SK-N-SH (cell line): ENCODE results near the gene B4GALT1. TPM values are rescaled to one million over a fixed set of nuclear protein-coding genes. Genes with fewer than 3 reads are reported as not detected.

Experiments used
- CTCF ChIA-PET: fragments of 300-600, 350-600 bp; formaldehyde crosslinking; extraction: SDS; loops from one replicate; lab custom pipeline; 2021; lab: Yijun Ruan, JAX
- POLR2A ChIA-PET: fragments of 350-600 bp; sonication (Branson Sonifier 250); formaldehyde crosslinking; extraction: SDS; loops from one replicate; lab custom pipeline; 2020; ENCODE audit warnings: antibody characterized with exemption, inconsistent platforms; lab: Yijun Ruan, JAX
- DNase-seq: peaks from one replicate; pipeline ENCODE4 v3.0.0; 2012
- H2AFZ ChIP-seq: fragments of 200-600 bp; sonication (generic); 2 replicates; pipeline ENCODE4 v1.8.1; 2016; ENCODE audit warnings: antibody characterized with exemption, mild to moderate bottlenecking, low read depth
- H3F3A ChIP-seq: fragments of 200-600 bp; sonication (generic); replicated peaks from 2 replicates; pipeline ENCODE3; 2016; ENCODE audit warnings: antibody characterized with exemption, mild to moderate bottlenecking; ENCODE audit not compliant: insufficient read depth
- H3K27ac ChIP-seq, 2 experiments: fragments of 200-500 bp in 1 of 2; fragments of 200-600 bp in 1 of 2; sonication (Bioruptor generic) in 1 of 2; sonication (generic), shearing (Covaris generic) in 1 of 2; 2 replicates each; pipeline versions ENCODE4 v1.5.1 to v1.6.1; 2014 to 2016; ENCODE audit warnings: low read depth in 2 of 2, inconsistent platforms in 1 of 2, low read length in 1 of 2, mild to moderate bottlenecking in 1 of 2, mixed read lengths in 1 of 2
- H3K27me3 ChIP-seq: fragments of 200-600 bp; sonication (generic), shearing (Covaris generic); 2 replicates; pipeline ENCODE4 v1.6.1; 2016; ENCODE audit warnings: mixed run types; ENCODE audit not compliant: insufficient read depth
- H3K36me3 ChIP-seq, 2 experiments: fragments of 200-500 bp in 1 of 2; fragments of 200-600 bp in 1 of 2; sonication (Bioruptor generic) in 1 of 2; sonication (generic) in 1 of 2; replicated peaks in 1 of 2; 2 replicates each; pipeline versions ENCODE3 to v1.5.1; 2014 to 2016; ENCODE audit warnings: low read length in 1 of 2, mild to moderate bottlenecking in 1 of 2; ENCODE audit not compliant: insufficient read depth in 2 of 2, control insufficient read depth in 1 of 2
- H3K4me1 ChIP-seq, 2 experiments: fragments of 200-500 bp in 1 of 2; fragments of 200-600 bp in 1 of 2; sonication (Bioruptor generic) in 1 of 2; sonication (generic), shearing (Covaris generic) in 1 of 2; 2 replicates each; pipeline versions ENCODE4 v1.5.1 to v1.6.1; 2014 to 2016; ENCODE audit warnings: low read depth in 1 of 2, low read length in 1 of 2, mixed run types in 1 of 2; ENCODE audit not compliant: insufficient read depth in 2 of 2, control insufficient read depth in 1 of 2
- H3K4me2 ChIP-seq: fragments of 200-600 bp; sonication (generic), shearing (Covaris generic); 2 replicates; pipeline ENCODE4 v1.6.1; 2017; ENCODE audit warnings: mixed run types
- H3K4me3 ChIP-seq, 2 experiments: fragments of 200-500 bp in 1 of 2; fragments of 200-600 bp in 1 of 2; sonication (Bioruptor generic) in 1 of 2; sonication (generic), shearing (Covaris generic) in 1 of 2; 2 replicates each; pipeline versions ENCODE4 v1.5.1 to v1.8.1; 2014 to 2016; ENCODE audit warnings: low read depth in 2 of 2, inconsistent platforms in 1 of 2, low read length in 1 of 2, mild to moderate bottlenecking in 1 of 2, mixed read lengths in 1 of 2, moderate library complexity in 1 of 2
- H3K79me2 ChIP-seq: fragments of 200-600 bp; sonication (generic); 2 replicates; pipeline ENCODE4 v1.8.1; 2017; ENCODE audit warnings: mild to moderate bottlenecking; ENCODE audit not compliant: insufficient read depth
- H3K9ac ChIP-seq: fragments of 200-600 bp; sonication (generic); 2 replicates; pipeline ENCODE4 v1.6.1; 2017; ENCODE audit warnings: mixed run types
- H3K9me2 ChIP-seq: fragments of 200-600 bp; sonication (generic); 2 replicates; pipeline ENCODE4 v1.6.1; 2017; ENCODE audit warnings: mixed run types
- H3K9me3 ChIP-seq: fragments of 200-600 bp; sonication (generic); 2 replicates; pipeline ENCODE4 v1.6.1; 2017; ENCODE audit warnings: mixed run types, mild to moderate bottlenecking, moderate library complexity
- H4K20me1 ChIP-seq: fragments of 200-600 bp; sonication (generic); 2 replicates; pipeline ENCODE4 v1.6.1; 2017; ENCODE audit warnings: mild to moderate bottlenecking, mixed run types; ENCODE audit not compliant: insufficient read depth
- CHD2 ChIP-seq: fragments of 150-350 bp; IDR thresholded peaks from 2 replicates; pipeline ENCODE4 v1.6.1; 2018; ENCODE audit warnings: low read length; ENCODE audit not compliant: partially characterized antibody
- CTCF ChIP-seq: fragments of 200-600 bp; sonication (generic); IDR thresholded peaks from 2 replicates; pipeline ENCODE4 v1.6.1; 2017; ENCODE audit warnings: antibody characterized with exemption, mild to moderate bottlenecking, moderate library complexity
- ELF1 ChIP-seq: IDR thresholded peaks from 2 replicates; pipeline ENCODE4 v1.4.0; 2012
- EZH2phosphoT487 ChIP-seq: fragments of 200-600 bp; sonication (generic); IDR thresholded peaks from 2 replicates; pipeline ENCODE4 v1.6.1; 2017; ENCODE audit warnings: low read depth, mixed run types, mild to moderate bottlenecking, antibody characterized with exemption, moderate library complexity, borderline replicate concordance
- FOSL2 ChIP-seq: IDR thresholded peaks from 2 replicates; pipeline ENCODE4 v1.4.0; 2012; ENCODE audit warnings: low read depth, mild to moderate bottlenecking, moderate library complexity, borderline replicate concordance
- FOXJ3 ChIP-seq: sonication (generic); formaldehyde crosslinking; IDR thresholded peaks from 2 replicates; pipeline ENCODE4 v1.5.1; 2020; ENCODE audit warnings: mild to moderate bottlenecking, missing genetic modification reagents
- FOXM1 ChIP-seq: IDR thresholded peaks from 2 replicates; pipeline ENCODE4 v1.4.0; 2012; ENCODE audit warnings: low read depth, mild to moderate bottlenecking
- GABPA ChIP-seq: IDR thresholded peaks from 2 replicates; pipeline ENCODE4 v1.4.0; 2012; ENCODE audit warnings: low read depth, mild to moderate bottlenecking
- MXI1 ChIP-seq: IDR thresholded peaks from 2 replicates; pipeline ENCODE4 v1.6.1; 2012; ENCODE audit warnings: mild to moderate bottlenecking, low read depth, low read length, improper control_type of control experiment
- PBX3 ChIP-seq: IDR thresholded peaks from 2 replicates; pipeline ENCODE4; 2012
- RAD21 ChIP-seq: IDR thresholded peaks from 2 replicates; pipeline ENCODE4 v1.6.1; 2012; ENCODE audit warnings: mild to moderate bottlenecking, low read length
- RCOR1 ChIP-seq: fragments of 150-350 bp; IDR thresholded peaks from 2 replicates; pipeline ENCODE4 v1.6.1; 2017; ENCODE audit warnings: antibody characterized with exemption, low read length
- REST ChIP-seq: IDR thresholded peaks from 2 replicates; pipeline ENCODE4 v1.6.1; 2012; ENCODE audit warnings: mild to moderate bottlenecking, low read depth, low read length, moderate library complexity
- RXRA ChIP-seq: IDR thresholded peaks from 2 replicates; pipeline ENCODE4 v1.4.0; 2012; ENCODE audit warnings: low read depth, mild to moderate bottlenecking, borderline replicate concordance
- TAF1 ChIP-seq: IDR thresholded peaks from 2 replicates; pipeline ENCODE4 v1.6.1; 2012; ENCODE audit warnings: low read depth, mild to moderate bottlenecking, low read length, moderate library complexity, borderline replicate concordance
- TCF12 ChIP-seq: IDR thresholded peaks from 2 replicates; pipeline ENCODE4 v1.4.0; 2012
- YY1 ChIP-seq: IDR thresholded peaks from 2 replicates; pipeline ENCODE4 v1.4.0; 2012; ENCODE audit warnings: low read depth, mild to moderate bottlenecking
- whole genome bisulfite sequencing: methylation state at CpG from one replicate; pipeline ENCODE4 v1.1.6; 2017; ENCODE audit warnings: low lambda C conversion rate; 5-methylcytosine and 5-hydroxymethylcytosine counted together
- polyA plus RNA-seq, 3 experiments: library from polyadenylated mRNA; depleted of rRNA; stranded (reverse); fragments of >200 nt; gene quantifications; 2 replicates each; pipeline ENCODE4 v1.2.3, GENCODE V29; 2012

The B4GALT1 gene
- polyA plus RNA-seq, 1 of the 3 experiments (the other 2 are of a cell fraction) = 36.2 TPM

GRCh38 chr9:33099754-33100153 lies 67.4 kb downstream of the B4GALT1 start (continued):
- TF ChIP-seq REST (no peak), CHD2 (no peak), RCOR1 (no peak), TAF1 (no peak), RXRA (no peak), TCF12 (no peak), GABPA (no peak), EZH2phosphoT487 (no peak)

- no peaks in the 10 kb centered on the region for H3K79me2 ChIP-seq
- ChIA-PET CTCF (no interaction called here), POLR2A (no interaction called here)
- H3K27me3 ChIP-seq = no peaks in the 10 kb centered on the region
- H3K4me1 ChIP-seq = no peaks in the 10 kb centered on the region; a peak in 1 of 4 replicates
- H3F3A ChIP-seq = peaks cover 2% of the 10 kb centered on the region
- H3K9me3 ChIP-seq = no peaks in the 10 kb centered on the region
- no peaks in the 10 kb centered on the region for H4K20me1 ChIP-seq
- no peak overlapping the region for H3K4me3 ChIP-seq
- H3K4me2 ChIP-seq = no peak overlapping the region
- TF ChIP-seq RAD21 (no peak), FOXJ3 (no peak), FOXM1 (no peak), PBX3 (no peak), ELF1 (no peak), FOSL2 (no peak), YY1 (no peak), CTCF (no peak), MXI1 (no peak)
- no peak for DNase-seq
- H3K9me2 ChIP-seq = no peaks in the 10 kb centered on the region
- H3K36me3 ChIP-seq = no peaks in the 10 kb centered on the region
- H3K27ac ChIP-seq = no peak overlapping the region
- 93% methylated on average over 3 of the region's 3 CpGs for WGBS
- H2AFZ ChIP-seq = no peak overlapping the region
- H3K9ac ChIP-seq = no peak overlapping the region
These were observed 69.9 kb downstream of the B4GALT1 start for GRCh38 chr9:33097192-33097591.
